T-helper 17 cell (primary cell): ENCODE results near the gene PIRT. TPM values are rescaled to one million over a fixed set of nuclear protein-coding genes. Genes with fewer than 3 reads are reported as not detected.

ENCODE experiments used
- ATAC-seq: fragments of 150-1000 bp; cut with Tn5 transposase; 2 replicates; pipeline ENCODE4 v1.10.0; 2021; ENCODE audit warnings: mild to moderate bottlenecking, moderate library complexity
- DNase-seq, 3 donors: peaks; one replicate each; pipeline versions ENCODE4 v3.0.0 to v3.0.0-alpha.2; 2020 to 2021
- H3K9me3 ChIP-seq: one replicate; pipeline ENCODE4 v1.7.0; 2013; ENCODE audit warnings: low read length, mild to moderate bottlenecking; ENCODE audit not compliant: control insufficient read depth, poor library complexity, severe bottlenecking
- H3K27ac Mint-ChIP-seq: one replicate; pipeline ENCODE4 v1.8.0; 2022; ENCODE audit warnings: mild to moderate bottlenecking, moderate library complexity, mixed read lengths
- H3K27me3 Mint-ChIP-seq: one replicate; pipeline ENCODE4 v1.8.0; 2022; ENCODE audit warnings: mixed read lengths
- H3K36me3 Mint-ChIP-seq: one replicate; pipeline ENCODE4 v1.8.0; 2022; ENCODE audit warnings: low read depth, mixed read lengths
- H3K4me1 Mint-ChIP-seq: one replicate; pipeline ENCODE4 v1.8.0; 2022; ENCODE audit warnings: mild to moderate bottlenecking, mixed read lengths
- H3K4me3 Mint-ChIP-seq: one replicate; pipeline ENCODE4 v1.8.0; 2022; ENCODE audit warnings: mild to moderate bottlenecking, moderate library complexity, mixed read lengths
- total RNA-seq, 4 donors: library from RNA in 2 of 4; stranded (reverse) in 2 of 4; gene quantifications; one replicate each; pipeline ENCODE4 v1.2.3 and lab custom pipeline; 2022 to 2026

Gene PIRT
- total RNA-seq, 2 donors from 2014 or later: not detected

GRCh38 chr17:10793256-10793655, 44.6 kb downstream of the PIRT start:
- Mint-ChIP-seq H3K27ac (no peak overlapping the region), H3K4me3 (no peak overlapping the region), H3K36me3 (no peaks in the 10 kb centered on the region), H3K4me1 (peaks cover 4% of the 10 kb centered on the region), H3K27me3 (peaks cover 34% of the 10 kb centered on the region)
- no peak for ATAC-seq
- no peak for DNase-seq
- H3K9me3 ChIP-seq: no peaks in the 10 kb centered on the region

GRCh38 chr17:10792151-10792550, 45.7 kb downstream of the PIRT start:
- DNase-seq (no peak), ATAC-seq (peak; percentile 27)
- H3K9me3 ChIP-seq: no peaks in the 10 kb centered on the region
- H3K36me3 Mint-ChIP-seq: no peaks in the 10 kb centered on the region
- no peak overlapping the region for H3K4me3 Mint-ChIP-seq
- H3K4me1 Mint-ChIP-seq: peaks cover 4% of the 10 kb centered on the region
- H3K27ac Mint-ChIP-seq: no peak overlapping the region
- H3K27me3 Mint-ChIP-seq: peaks cover 45% of the 10 kb centered on the region

- Mint-ChIP-seq H3K4me3 (no peak overlapping the region), H3K27ac (no peak overlapping the region), H3K4me1 (peaks cover 4% of the 10 kb centered on the region), H3K27me3 (peaks cover 55% of the 10 kb centered on the region), H3K36me3 (no peaks in the 10 kb centered on the region)
- no peak for DNase-seq
- no peak for ATAC-seq
- H3K9me3 ChIP-seq: no peaks in the 10 kb centered on the region
Observed at GRCh38 chr17:10790491-10791401, 47.1 kb downstream of the PIRT start.

- H3K27me3 Mint-ChIP-seq: peaks cover 56% of the 10 kb centered on the region
- H3K9me3 ChIP-seq: no peaks in the 10 kb centered on the region
- H3K27ac Mint-ChIP-seq: peak overlapping the region; percentile 39
- no peak for ATAC-seq
- H3K4me1 Mint-ChIP-seq: peaks cover 4% of the 10 kb centered on the region
- H3K4me3 Mint-ChIP-seq: no peak overlapping the region
- no peaks in the 10 kb centered on the region for H3K36me3 Mint-ChIP-seq
- no peak for DNase-seq
Observed at GRCh38 chr17:10789694-10790271, 48.1 kb downstream of the PIRT start.

- no peak for DNase-seq
- Mint-ChIP-seq H3K4me1 (peaks cover 4% of the 10 kb centered on the region), H3K36me3 (no peaks in the 10 kb centered on the region), H3K4me3 (no peak overlapping the region), H3K27ac (no peak overlapping the region), H3K27me3 (peaks cover 53% of the 10 kb centered on the region)
- peaks cover 3% of the 10 kb centered on the region for H3K9me3 ChIP-seq
- no peak for ATAC-seq
Observed at GRCh38 chr17:10787306-10788045, 50.4 kb downstream of the PIRT start.

GRCh38 chr17:10785295-10785694, 52.6 kb downstream of the PIRT start:
- H3K4me3 Mint-ChIP-seq: no peak overlapping the region
- ATAC-seq: no peak
- H3K27me3 Mint-ChIP-seq: peaks cover 50% of the 10 kb centered on the region
- peaks cover 4% of the 10 kb centered on the region for H3K4me1 Mint-ChIP-seq
- H3K36me3 Mint-ChIP-seq: no peaks in the 10 kb centered on the region
- peaks cover 3% of the 10 kb centered on the region for H3K9me3 ChIP-seq
- no peak overlapping the region for H3K27ac Mint-ChIP-seq
- DNase-seq: no peak

- no peaks in the 10 kb centered on the region for H3K36me3 Mint-ChIP-seq
- DNase-seq (no peak), ATAC-seq (no peak)
- peaks cover 7% of the 10 kb centered on the region for H3K27me3 Mint-ChIP-seq
- peaks cover 3% of the 10 kb centered on the region for H3K9me3 ChIP-seq
- H3K4me1 Mint-ChIP-seq: no peaks in the 10 kb centered on the region
- no peak overlapping the region for H3K27ac Mint-ChIP-seq
- H3K4me3 Mint-ChIP-seq: no peak overlapping the region
Observed at GRCh38 chr17:10779609-10780008, 58.3 kb downstream of the PIRT start.

GRCh38 chr17:10777890-10778289, 60.0 kb downstream of the PIRT start:
- Mint-ChIP-seq H3K36me3 (no peaks in the 10 kb centered on the region), H3K4me3 (no peak overlapping the region), H3K4me1 (no peaks in the 10 kb centered on the region)

GRCh38 chr17:10777131-10777807, 60.6 kb downstream of the PIRT start:
- H3K27me3 Mint-ChIP-seq: no peaks in the 10 kb centered on the region
- H3K9me3 ChIP-seq: no peaks in the 10 kb centered on the region
- DNase-seq (no peak), ATAC-seq (no peak)
- H3K4me1 Mint-ChIP-seq: no peaks in the 10 kb centered on the region
- no peak overlapping the region for H3K4me3 Mint-ChIP-seq
- no peak overlapping the region for H3K27ac Mint-ChIP-seq
- H3K36me3 Mint-ChIP-seq: no peaks in the 10 kb centered on the region

More at GRCh38 chr17:10777890-10778289, 60.0 kb downstream of the PIRT start:
- DNase-seq (no peak), ATAC-seq (no peak)
- Mint-ChIP-seq H3K27ac (no peak overlapping the region), H3K27me3 (no peaks in the 10 kb centered on the region)
- no peaks in the 10 kb centered on the region for H3K9me3 ChIP-seq

- peaks cover 3% of the 10 kb centered on the region for H3K9me3 ChIP-seq
- no peak overlapping the region for H3K27ac Mint-ChIP-seq
- peaks cover 3% of the 10 kb centered on the region for H3K36me3 Mint-ChIP-seq
- no peaks in the 10 kb centered on the region for H3K27me3 Mint-ChIP-seq
- no peak overlapping the region for H3K4me3 Mint-ChIP-seq
- H3K4me1 Mint-ChIP-seq: no peaks in the 10 kb centered on the region
- no peak for ATAC-seq
- DNase-seq: no peak
Observed at GRCh38 chr17:10776381-10776780, 61.5 kb downstream of the PIRT start.

- peaks cover 4% of the 10 kb centered on the region for H3K36me3 Mint-ChIP-seq
Observed at GRCh38 chr17:10775740-10776356, 62.0 kb downstream of the PIRT start.

GRCh38 chr17:10775058-10775457, 62.8 kb downstream of the PIRT start:
- H3K4me1 Mint-ChIP-seq: peaks cover 2% of the 10 kb centered on the region
- DNase-seq (no peak), ATAC-seq (no peak)
- H3K4me3 Mint-ChIP-seq: no peak overlapping the region
- H3K27ac Mint-ChIP-seq: no peak overlapping the region
- H3K27me3 Mint-ChIP-seq: no peaks in the 10 kb centered on the region
- H3K9me3 ChIP-seq: peaks cover 3% of the 10 kb centered on the region
- peaks cover 5% of the 10 kb centered on the region for H3K36me3 Mint-ChIP-seq

More at GRCh38 chr17:10775740-10776356, 62.0 kb downstream of the PIRT start:
- H3K9me3 ChIP-seq: peaks cover 3% of the 10 kb centered on the region
- no peak for ATAC-seq
- Mint-ChIP-seq H3K4me1 (no peaks in the 10 kb centered on the region), H3K4me3 (no peak overlapping the region), H3K27ac (no peak overlapping the region), H3K27me3 (no peaks in the 10 kb centered on the region)
- no peak for DNase-seq
